B cell (primary cell): ENCODE results near the gene PRELID3B. TPM values are rescaled to one million over a fixed set of nuclear protein-coding genes. Genes with fewer than 3 reads are reported as not detected.

Experiments
- ATAC-seq: fragments of 200-7000 bp; cut with Tn5 transposase; one replicate; pipeline ENCODE4 v1.10.0; 2021; ENCODE audit warnings: low read depth, mild to moderate bottlenecking, moderate number of reproducible peaks, moderate library complexity
- CTCF ChIA-PET: fragments of 350-600 bp; sonication (Branson Sonifier 250); formaldehyde crosslinking; loops from one replicate; lab custom pipeline; 2021; ENCODE audit warnings: antibody characterized with exemption, inconsistent platforms; lab: Charles Lee
- POLR2A ChIA-PET: fragments of 350-600 bp; sonication (Branson Sonifier 250); formaldehyde crosslinking; loops from one replicate; lab custom pipeline; 2021; ENCODE audit warnings: antibody characterized with exemption; lab: Charles Lee
- DNase-seq: peaks from one replicate; pipeline ENCODE4 v3.0.0; 2013
- H2AFZ ChIP-seq: 2 replicates; pipeline ENCODE4 v1.6.1; 2012; ENCODE audit warnings: mild to moderate bottlenecking, low read depth, low read length; ENCODE audit not compliant: insufficient read depth, poor library complexity, severe bottlenecking
- H3K27ac ChIP-seq, 2 donors: 1 replicate in 1 of 2; 2 replicates in 1 of 2; pipeline ENCODE4 v1.5.1; 2012 to 2013; ENCODE audit warnings: low read length in 2 of 2, mild to moderate bottlenecking in 2 of 2, moderate library complexity in 1 of 2
- H3K27me3 ChIP-seq, 4 experiments: fragments of 200-600 bp in 1 of 4; sonication (generic) in 1 of 4; replicated peaks in 1 of 4; 1 replicate in 2 of 4; 2 replicates in 2 of 4; pipeline versions ENCODE4 v1.6.1 to v1.7.0; 2013 to 2016; ENCODE audit warnings: low read length in 3 of 4, mild to moderate bottlenecking in 2 of 4, mixed read lengths in 1 of 4, moderate library complexity in 1 of 4; ENCODE audit not compliant: insufficient read depth in 4 of 4, control insufficient read depth in 3 of 4; ENCODE audit errors: control extremely low read depth in 1 of 4
- H3K36me3 ChIP-seq, 2 experiments: replicated peaks in 1 of 2; 1 replicate in 1 of 2; 2 replicates in 1 of 2; pipeline versions ENCODE4 v1.6.1 to v1.7.1; 2013; ENCODE audit warnings: low read length in 1 of 2; ENCODE audit not compliant: insufficient read depth in 2 of 2, control insufficient read depth in 1 of 2; ENCODE audit errors: control extremely low read depth in 1 of 2, extremely low read depth in 1 of 2
- H3K4me1 ChIP-seq, 2 donors: fragments of 200-600 bp in 1 of 2; sonication (generic) in 1 of 2; 1 replicate in 1 of 2; 2 replicates in 1 of 2; pipeline versions ENCODE4 v1.5.1 to v1.6.1; 2013 to 2017; ENCODE audit warnings: low read length in 2 of 2; ENCODE audit not compliant: control insufficient read depth in 2 of 2, insufficient read depth in 2 of 2
- H3K4me2 ChIP-seq: replicated peaks from 2 replicates; pipeline ENCODE3; 2012; ENCODE audit warnings: mild to moderate bottlenecking, low read depth, low read length; ENCODE audit not compliant: poor library complexity, severe bottlenecking
- H3K4me3 ChIP-seq, 5 experiments: fragments of 200-600 bp in 1 of 5; sonication (generic) in 1 of 5; 1 replicate in 3 of 5; 2 replicates in 2 of 5; pipeline versions ENCODE4 v1.5.1 to v1.7.0; 2011 to 2016; ENCODE audit warnings: low read length in 4 of 5, mild to moderate bottlenecking in 4 of 5, low read depth in 2 of 5, control low read depth in 1 of 5, moderate library complexity in 1 of 5; ENCODE audit not compliant: insufficient read depth in 1 of 5; ENCODE audit errors: control extremely low read depth in 1 of 5, extremely low read depth in 1 of 5
- H3K79me2 ChIP-seq: fragments of 200-600 bp; sonication (generic); one replicate; pipeline ENCODE4 v1.6.0; 2016; ENCODE audit warnings: low read length; ENCODE audit not compliant: control insufficient read depth, insufficient read depth
- H3K9ac ChIP-seq: fragments of 200-600 bp; sonication (generic); 2 replicates; pipeline ENCODE4 v1.6.1; 2017; ENCODE audit warnings: mild to moderate bottlenecking, low read length, moderate library complexity
- H3K9me3 ChIP-seq, 3 donors: one replicate each; pipeline versions ENCODE4 v1.6.1 to v1.7.1; 2013; ENCODE audit warnings: low read length in 2 of 3; ENCODE audit not compliant: control insufficient read depth in 2 of 3, insufficient read depth in 1 of 3; ENCODE audit errors: control extremely low read depth in 1 of 3
- H4K20me1 ChIP-seq: 2 replicates; pipeline ENCODE4 v1.6.0; 2012; ENCODE audit warnings: mild to moderate bottlenecking, low read length; ENCODE audit not compliant: insufficient read depth, control insufficient read depth, poor library complexity, severe bottlenecking
- H3K27ac Mint-ChIP-seq: one replicate; pipeline ENCODE4 v1.8.0; 2021; ENCODE audit warnings: mixed read lengths
- H3K27me3 Mint-ChIP-seq: one replicate; pipeline ENCODE4 v1.8.0; 2021; ENCODE audit warnings: mixed read lengths
- H3K4me1 Mint-ChIP-seq: one replicate; pipeline ENCODE4 v1.8.0; 2021; ENCODE audit warnings: mixed read lengths
- H3K4me3 Mint-ChIP-seq: one replicate; pipeline ENCODE4 v1.8.0; 2021; ENCODE audit warnings: mixed read lengths
- H3K9me3 Mint-ChIP-seq: one replicate; pipeline ENCODE4 v1.8.0; 2022; ENCODE audit warnings: mixed read lengths; ENCODE audit not compliant: insufficient read depth
- EZH2 ChIP-seq: IDR thresholded peaks from 2 replicates; pipeline ENCODE4 v1.6.1; 2012; ENCODE audit warnings: borderline replicate concordance, low read depth, mild to moderate bottlenecking, moderate library complexity, low read length; ENCODE audit not compliant: insufficient read depth, poor library complexity, severe bottlenecking
- WGBS: methylation state at CpG from one replicate; pipeline ENCODE4 v1.1.5; 2013; ENCODE audit warnings: missing lambda C conversion rate; ENCODE audit not compliant: insufficient coverage; 5-methylcytosine and 5-hydroxymethylcytosine counted together
- intact Hi-C: fragments of 100-400 bp; cut with micrococcal nuclease; formaldehyde crosslinking; loops from one replicate; pipeline ENCODE4 v1.10.0; 2022
- polyA plus RNA-seq: library from polyadenylated mRNA; depleted of rRNA; stranded (reverse); fragments of >200 nt; gene quantifications from 2 replicates; pipeline ENCODE4 v1.2.3, GENCODE V29; 2012
- total RNA-seq, 2 donors: library from RNA; stranded (reverse); fragments of 120-200 nt in 1 of 2; gene quantifications; 1 replicate in 1 of 2; 2 replicates in 1 of 2; pipeline versions ENCODE4 v1.2.3 to v1.2.4, GENCODE V29; 2013 to 2022
- TF ChIP-seq, protein P1 (sequence below): fragments of 200-600 bp; IDR thresholded peaks from one replicate; pipeline ENCODE4 v1.8.0; 2022; ENCODE audit warnings: antibody characterized with exemption, mild to moderate bottlenecking

Gene PRELID3B
- total and polyA plus RNA-seq, 2 donors (not counting 1 experiment from before 2014, with no cell fraction given), result 24.1 to 46.8 TPM

DNA sequence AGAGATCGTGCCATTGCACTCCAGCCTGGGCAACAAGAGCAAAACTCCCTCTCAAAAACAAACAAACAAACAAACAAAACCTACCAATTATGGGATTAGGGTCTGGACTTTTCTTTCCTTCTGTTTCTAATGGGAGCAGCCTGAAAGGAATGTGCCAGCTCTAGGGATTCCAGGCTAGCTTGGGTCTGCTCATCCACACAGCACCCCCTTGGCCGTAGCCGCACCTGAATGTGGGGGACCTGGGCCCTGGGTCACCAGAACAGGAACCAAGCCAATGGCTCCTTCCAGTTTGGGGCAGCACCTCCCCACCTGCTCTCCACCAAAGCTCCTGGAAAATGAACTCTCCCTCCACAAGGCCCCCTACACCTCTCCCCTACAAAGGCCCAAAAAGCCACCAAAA, 42.3 kb downstream of the PRELID3B start:
- ChIA-PET POLR2A (interaction anchor here (0.7 kb wide), 1 partner anchor 857 kb away, joined by 4 read pairs; no protein-coding TSS in a partner anchor), CTCF (no interaction called here)
- Histone ChIP-seq H3K27ac (no peak overlapping the region), H3K79me2 (peaks cover 71% of the 10 kb centered on the region), H3K9me3 (no peaks in the 10 kb centered on the region), H3K4me1 (peaks cover 28 to 44% of the 10 kb centered on the region in 2 donors), H4K20me1 (peaks cover 80% of the 10 kb centered on the region), H2AFZ (no peak overlapping the region), H3K36me3 (peaks cover 0 to 81% of the 10 kb centered on the region in 2 experiments), H3K27me3 (no peaks in the 10 kb centered on the region), H3K4me2 (no peak overlapping the region), H3K9ac (no peak overlapping the region), H3K4me3 (no peak overlapping the region)
- Mint-ChIP-seq H3K27me3 (no peaks in the 10 kb centered on the region), H3K27ac (no peak overlapping the region), H3K9me3 (no peaks in the 10 kb centered on the region), H3K4me3 (no peak overlapping the region), H3K4me1 (peaks cover 56% of the 10 kb centered on the region)
- intact Hi-C loops, result loop anchor here (10.0 kb wide), 2 partner anchors 1316 to 1606 kb away; partner anchors contain the start of gene RBM38
- DNase-seq (no peak), ATAC-seq (no peak)
- 50% methylated on average over 2 of the region's 3 CpGs for WGBS
- TF ChIP-seq, protein P1, sequence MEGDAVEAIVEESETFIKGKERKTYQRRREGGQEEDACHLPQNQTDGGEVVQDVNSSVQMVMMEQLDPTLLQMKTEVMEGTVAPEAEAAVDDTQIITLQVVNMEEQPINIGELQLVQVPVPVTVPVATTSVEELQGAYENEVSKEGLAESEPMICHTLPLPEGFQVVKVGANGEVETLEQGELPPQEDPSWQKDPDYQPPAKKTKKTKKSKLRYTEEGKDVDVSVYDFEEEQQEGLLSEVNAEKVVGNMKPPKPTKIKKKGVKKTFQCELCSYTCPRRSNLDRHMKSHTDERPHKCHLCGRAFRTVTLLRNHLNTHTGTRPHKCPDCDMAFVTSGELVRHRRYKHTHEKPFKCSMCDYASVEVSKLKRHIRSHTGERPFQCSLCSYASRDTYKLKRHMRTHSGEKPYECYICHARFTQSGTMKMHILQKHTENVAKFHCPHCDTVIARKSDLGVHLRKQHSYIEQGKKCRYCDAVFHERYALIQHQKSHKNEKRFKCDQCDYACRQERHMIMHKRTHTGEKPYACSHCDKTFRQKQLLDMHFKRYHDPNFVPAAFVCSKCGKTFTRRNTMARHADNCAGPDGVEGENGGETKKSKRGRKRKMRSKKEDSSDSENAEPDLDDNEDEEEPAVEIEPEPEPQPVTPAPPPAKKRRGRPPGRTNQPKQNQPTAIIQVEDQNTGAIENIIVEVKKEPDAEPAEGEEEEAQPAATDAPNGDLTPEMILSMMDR, result no peak
- no peak for TF ChIP-seq EZH2

DNA sequence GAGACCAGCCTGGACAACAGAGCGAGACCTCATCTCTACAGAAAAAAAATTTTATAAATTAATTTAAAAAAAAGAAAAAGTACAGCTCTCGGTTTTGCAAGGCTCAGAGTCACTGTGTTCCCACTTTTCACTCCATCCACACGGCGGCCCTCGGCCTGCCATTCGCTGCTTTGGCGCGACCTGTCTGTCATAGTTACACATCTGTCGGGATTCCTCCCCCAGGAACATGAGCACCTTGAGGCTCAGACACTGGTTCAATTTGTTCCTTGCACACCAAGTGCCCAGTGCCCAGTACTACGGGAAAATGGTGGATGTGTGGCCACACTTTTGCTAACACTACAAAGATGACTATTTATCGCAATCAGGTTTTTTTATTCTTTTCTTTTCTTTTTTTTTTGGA, 43.9 kb downstream of the PRELID3B start:
- Mint-ChIP-seq H3K4me1 (peaks cover 56% of the 10 kb centered on the region), H3K27ac (peak overlapping the region; percentile 41)
- H3K4me1 ChIP-seq, result peaks cover 29 to 43% of the 10 kb centered on the region in 2 donors

More for the DNA sequence above, 43.9 kb downstream of the PRELID3B start:
- H3K27me3 ChIP-seq, result no peaks in the 10 kb centered on the region
- peaks cover 70% of the 10 kb centered on the region for H4K20me1 ChIP-seq
- H3K9me3 ChIP-seq, result no peaks in the 10 kb centered on the region
- ChIA-PET CTCF (no interaction called here), POLR2A (no interaction called here)
- ATAC-seq (no peak), DNase-seq (no peak)
- H3K4me3 Mint-ChIP-seq, result no peak overlapping the region
- TF ChIP-seq, protein P1, result no peak
- TF ChIP-seq EZH2, result no peak
- intact Hi-C loops, result no loop called here
- no peak overlapping the region for H3K4me3 ChIP-seq
- H3K36me3 ChIP-seq, result peaks cover 1 to 91% of the 10 kb centered on the region in 2 experiments
- H3K79me2 ChIP-seq, result peaks cover 54% of the 10 kb centered on the region
- no peak overlapping the region for H2AFZ ChIP-seq
- H3K27ac ChIP-seq, result no peak overlapping the region
- H3K27me3 Mint-ChIP-seq, result no peaks in the 10 kb centered on the region
- H3K9me3 Mint-ChIP-seq, result no peaks in the 10 kb centered on the region
- H3K9ac ChIP-seq, result no peak overlapping the region
- 87% methylated on average over 9 of the region's 11 CpGs for WGBS
- no peak overlapping the region for H3K4me2 ChIP-seq
